NCI-H345 treated with DMSO at 0.1 percent for 48 hours (cell line): Measurements from ENCODE around the gene CRELD1.
"Not testable (repeated sequence)": the region's sequence is repeated elsewhere in the genome, so short reads cannot be mapped to it uniquely, and the experiment has no call there.

Experiments used
- DNase-seq: peaks from one replicate; lab custom pipeline; 2025; ENCODE audit not compliant: unreplicated experiment; lab: John Stamatoyannopoulos, UW

CRELD1 gene

GRCh38 chr3:9932843-9933560, 632 bp upstream of the CRELD1 start:
- DNase-seq, result peak; percentile 55

DNA sequence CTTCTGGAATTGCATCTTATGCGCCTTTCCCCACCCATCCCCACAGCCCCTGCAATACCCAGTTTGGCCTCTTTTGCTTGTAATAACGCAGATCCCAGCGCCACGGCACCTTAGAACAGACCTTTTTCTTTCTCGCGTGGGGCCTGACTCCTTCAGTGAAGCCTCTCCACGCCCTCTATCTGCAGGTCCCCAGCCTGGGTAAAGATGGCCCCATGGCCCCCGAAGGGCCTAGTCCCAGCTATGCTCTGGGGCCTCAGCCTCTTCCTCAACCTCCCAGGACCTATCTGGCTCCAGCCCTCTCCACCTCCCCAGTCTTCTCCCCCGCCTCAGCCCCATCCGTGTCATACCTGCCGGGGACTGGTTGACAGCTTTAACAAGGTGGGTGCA, 594 bp downstream of the CRELD1 start:
- DNase-seq, result no peak

GRCh38 chr3:9934993-9935392, 1.4 kb downstream of the CRELD1 start:
- DNase-seq, result no peak

DNA sequence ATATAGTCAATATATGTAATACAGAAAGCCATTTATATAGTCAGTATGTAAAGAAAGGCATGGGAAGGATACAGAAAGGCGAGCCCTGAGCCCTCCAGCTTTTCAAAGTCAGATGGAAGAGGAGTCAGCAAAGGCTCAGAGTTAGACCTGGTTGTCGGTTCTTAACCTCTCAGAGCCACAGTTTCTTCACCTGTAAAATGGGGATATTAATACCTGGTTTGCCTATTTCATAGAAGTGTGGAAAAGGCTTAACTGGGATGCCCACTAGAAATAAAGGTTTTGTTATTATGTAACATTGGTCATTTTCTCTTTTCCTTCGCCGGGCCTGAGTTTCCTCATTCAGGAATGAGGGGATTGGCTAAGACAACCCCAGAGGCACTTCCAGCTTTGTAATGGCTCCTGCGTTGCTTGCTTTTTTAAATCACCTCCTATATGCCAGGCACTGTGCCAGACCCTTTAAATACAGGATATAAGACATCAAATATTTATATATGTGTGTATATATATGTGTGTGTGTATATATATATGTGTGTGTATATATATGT, 2.4 kb downstream of the CRELD1 start:
- DNase-seq, result no peak

DNA sequence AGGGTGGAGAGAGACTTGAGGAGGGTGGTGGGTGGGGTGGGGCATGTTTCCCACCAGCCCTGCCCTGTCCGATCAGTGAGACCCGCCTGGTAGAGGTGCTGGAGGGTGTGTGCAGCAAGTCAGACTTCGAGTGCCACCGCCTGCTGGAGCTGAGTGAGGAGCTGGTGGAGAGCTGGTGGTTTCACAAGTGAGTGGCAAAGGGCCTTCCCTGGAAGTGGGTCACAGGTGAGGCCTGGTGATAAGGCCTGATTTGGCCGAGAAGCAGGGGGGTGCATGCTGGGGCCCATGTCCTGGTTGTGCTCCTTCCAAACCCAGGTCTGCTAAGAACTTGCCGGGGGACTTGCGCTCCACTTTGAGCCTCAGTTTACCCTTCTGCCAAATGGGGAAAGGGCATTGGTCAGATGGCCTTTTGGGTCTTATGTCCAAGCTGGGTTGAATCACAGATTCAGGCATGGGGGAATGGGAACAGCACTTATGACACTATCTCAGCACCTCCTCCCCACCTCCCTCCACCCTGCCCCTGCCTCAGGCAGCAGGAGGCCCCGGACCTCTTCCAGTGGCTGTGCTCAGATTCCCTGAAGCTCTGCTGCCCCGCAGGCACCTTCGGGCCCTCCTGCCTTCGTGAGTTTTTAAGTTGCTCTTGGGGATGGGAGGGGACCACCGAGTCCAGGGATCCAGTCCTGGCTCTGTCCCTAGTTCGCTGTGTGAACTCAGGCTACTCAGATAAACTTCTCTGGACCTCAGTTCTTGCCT, 4.0 kb downstream of the CRELD1 start:
- DNase-seq, result no peak

GRCh38 chr3:9938966-9939365, 5.3 kb downstream of the CRELD1 start:
- DNase-seq, result no peak

- not testable (repeated sequence) for DNase-seq
These were observed 6.3 kb downstream of the CRELD1 start for GRCh38 chr3:9939906-9940305.

DNA sequence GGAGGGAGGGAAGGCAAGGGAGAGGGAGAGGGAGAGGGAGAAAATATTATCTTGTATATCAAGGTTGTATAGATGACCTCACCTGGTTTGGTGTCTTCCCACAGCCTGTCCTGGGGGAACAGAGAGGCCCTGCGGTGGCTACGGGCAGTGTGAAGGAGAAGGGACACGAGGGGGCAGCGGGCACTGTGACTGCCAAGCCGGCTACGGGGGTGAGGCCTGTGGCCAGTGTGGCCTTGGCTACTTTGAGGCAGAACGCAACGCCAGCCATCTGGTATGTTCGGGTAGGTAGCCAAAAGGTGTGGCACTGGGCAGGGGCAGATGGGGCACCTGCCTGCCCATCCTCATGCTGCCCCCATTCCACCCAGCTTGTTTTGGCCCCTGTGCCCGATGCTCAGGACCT, 7.1 kb downstream of the CRELD1 start:
- DNase-seq, result no peak

- no peak for DNase-seq
These were observed 8.5 kb downstream of the CRELD1 start for GRCh38 chr3:9942164-9942563.

DNA sequence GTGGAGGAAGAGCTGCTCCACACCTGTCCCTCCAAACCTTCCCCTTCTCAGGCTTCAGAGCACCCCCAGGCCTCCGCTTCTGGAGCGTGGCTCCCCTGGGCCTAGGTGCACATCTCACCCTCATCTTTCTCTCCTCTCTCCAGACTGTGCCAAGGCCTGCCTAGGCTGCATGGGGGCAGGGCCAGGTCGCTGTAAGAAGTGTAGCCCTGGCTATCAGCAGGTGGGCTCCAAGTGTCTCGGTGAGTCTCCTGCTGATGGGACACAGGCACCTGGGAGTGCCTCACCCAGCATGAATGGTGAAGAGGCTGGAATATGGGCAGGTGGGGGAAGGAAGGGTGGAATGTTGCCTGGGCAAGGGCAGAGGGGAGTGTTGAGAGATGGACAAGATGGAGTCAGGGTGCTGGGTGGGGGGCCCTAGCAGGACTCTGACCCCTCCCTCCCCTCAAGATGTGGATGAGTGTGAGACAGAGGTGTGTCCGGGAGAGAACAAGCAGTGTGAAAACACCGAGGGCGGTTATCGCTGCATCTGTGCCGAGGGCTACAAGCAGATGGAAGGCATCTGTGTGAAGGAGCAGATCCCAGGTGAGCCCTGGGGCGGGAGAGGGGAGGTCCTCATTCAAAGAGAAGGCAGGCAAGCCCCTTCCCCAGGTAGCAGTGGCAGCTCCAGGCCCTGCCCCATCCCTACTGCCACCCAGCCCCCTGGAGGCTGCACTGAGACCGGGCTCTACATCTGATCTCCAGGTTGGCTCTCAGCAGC, 9.5 kb downstream of the CRELD1 start:
- no peak for DNase-seq

GRCh38 chr3:9944271-9944670, 10.6 kb downstream of the CRELD1 start:
- no peak for DNase-seq

GRCh38 chr3:9945358-9945757, 11.7 kb downstream of the CRELD1 start:
- no peak for DNase-seq

DNA sequence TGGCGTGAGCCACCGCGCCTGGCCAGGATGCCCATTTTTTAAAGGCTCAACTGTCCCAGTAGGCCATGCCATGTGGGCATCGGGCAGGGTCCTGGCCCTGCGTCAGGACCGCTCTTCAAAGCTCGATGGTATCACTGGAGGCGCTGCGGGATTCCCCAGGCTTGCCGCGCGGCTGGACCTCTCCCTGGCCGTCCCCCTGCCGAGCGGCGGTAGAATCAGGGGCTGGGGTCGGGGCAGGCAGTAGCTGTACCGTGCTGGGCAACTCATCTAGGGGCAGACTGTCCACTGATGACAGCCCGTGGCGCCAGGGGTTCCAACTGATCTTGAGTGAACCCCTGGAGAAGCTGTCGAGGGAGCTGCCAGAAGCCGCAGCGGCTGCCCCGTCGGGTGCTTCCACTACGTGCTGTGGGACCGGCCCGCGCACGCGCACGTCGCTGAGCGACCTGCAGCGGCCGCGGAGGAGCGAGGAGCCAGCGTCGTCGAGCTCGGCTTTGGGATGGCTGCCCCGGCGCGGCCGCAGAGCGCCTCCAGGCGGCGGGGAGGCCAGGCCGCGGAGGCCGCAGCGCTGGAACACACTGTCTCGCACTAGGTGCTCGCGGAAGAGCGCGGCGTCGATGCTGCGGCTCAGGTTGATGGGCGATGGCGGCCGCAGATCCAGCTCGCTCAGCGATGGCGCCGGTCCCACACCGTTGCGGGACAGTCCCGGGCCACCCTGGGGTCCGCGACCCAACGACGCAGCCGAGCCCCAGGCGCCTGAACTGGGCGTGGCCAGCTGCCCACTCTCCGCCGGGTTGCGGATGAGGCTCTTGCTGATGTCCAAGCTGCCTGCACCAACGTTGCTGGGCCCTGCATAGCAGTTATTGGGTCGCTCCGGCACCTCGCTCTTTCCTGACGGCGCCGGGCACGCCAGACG, 12.7 kb downstream of the CRELD1 start:
- DNase-seq, result peak; percentile 36

- no peak for DNase-seq
These were observed 13.7 kb downstream of the CRELD1 start for GRCh38 chr3:9947025-9947995.

DNA sequence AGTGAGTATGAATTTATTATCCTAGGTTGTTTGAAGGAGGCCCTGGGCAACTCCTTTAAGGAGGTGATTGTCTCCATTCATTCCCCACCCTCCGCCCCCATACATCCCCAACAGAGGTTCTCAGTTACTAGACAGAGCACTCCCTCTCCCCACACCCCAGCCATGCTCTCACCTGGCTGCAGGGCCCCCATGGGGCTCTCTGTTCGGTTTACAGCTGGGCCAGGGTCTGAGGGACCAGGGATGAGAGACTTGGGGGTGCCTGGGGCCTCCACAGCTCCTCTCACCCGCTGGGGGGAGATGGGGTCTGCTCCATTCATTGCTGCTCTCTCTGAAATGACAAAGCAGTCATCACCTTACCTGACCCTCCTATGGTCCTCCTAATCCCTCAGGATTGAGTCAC, 15.0 kb downstream of the CRELD1 start:
- DNase-seq, result no peak

GRCh38 chr3:9949115-9949514, 15.5 kb downstream of the CRELD1 start:
- DNase-seq, result no peak

- DNase-seq, result no peak
These were observed 16.0 kb downstream of the CRELD1 start for GRCh38 chr3:9949626-9950025.

DNA sequence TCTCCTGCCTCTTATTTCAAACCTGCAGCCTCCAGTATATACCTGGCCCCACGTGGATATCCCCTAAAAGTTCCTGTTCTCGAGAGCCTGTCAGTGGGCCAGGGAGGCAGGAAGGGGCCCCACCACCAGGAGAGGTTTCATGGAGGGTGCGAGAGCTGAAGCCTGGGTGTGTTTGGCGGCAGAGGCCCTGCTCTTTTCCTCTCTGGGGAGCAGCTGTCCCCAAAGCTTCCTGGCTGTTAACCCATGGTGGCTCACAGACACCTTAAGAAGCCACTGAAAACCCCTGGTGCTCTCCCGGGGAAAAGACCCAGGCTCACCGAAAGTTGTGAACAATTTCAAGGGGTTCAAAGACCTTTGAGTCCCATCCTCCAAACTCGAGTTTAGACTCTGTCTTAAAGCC, 17.5 kb downstream of the CRELD1 start:
- no peak for DNase-seq

GRCh38 chr3:9951598-9951961, 17.9 kb downstream of the CRELD1 start:
- no peak for DNase-seq
